ENCODE measurements around the gene NPFFR2.

GRCh38 chr4:72077346-72077745, 45.5 kb downstream of the NPFFR2 start:
- no peak for TF ChIP-seq TAF1 (CRISPR knock-in tag; IDR thresholded peaks at IDR 0.05)
- no peak for TF ChIP-seq SMAD3 (CRISPR knock-in tag; IDR thresholded peaks at IDR 0.05)
- no peak for TF ChIP-seq ATF7 (IDR thresholded peaks at IDR 0.05)
- TF ChIP-seq ATF7 (CRISPR knock-in tag; IDR thresholded peaks at IDR 0.05): no peak
- no peak for TF ChIP-seq ZNF317 (CRISPR knock-in tag; IDR thresholded peaks at IDR 0.05)
- no peak for TF ChIP-seq JUNB (CRISPR knock-in tag; IDR thresholded peaks at IDR 0.05; ENCODE audit: borderline replicate concordance)
- no peak for TF ChIP-seq NFE2L2 (IDR thresholded peaks at IDR 0.05; ENCODE audit: low read length)
